ENCODE results near the gene RGS19. TPM values are rescaled to one million over a fixed set of nuclear protein-coding genes. Genes with fewer than 3 reads are reported as not detected.

Gene RGS19
- total RNA-seq, 8 experiments from 2014 or later: 0.92 to 8.8 (median 3.3) TPM

GRCh38 chr20:64057628-64058498, 21.5 kb downstream of the RGS19 start:
- H3K4me1 ChIP-seq (replicated peaks in 1 of 2): peaks cover 19 to 31% of the 10 kb centered on the region in 2 donors
- no peak overlapping the region for H3K4me3 ChIP-seq
- WGBS, 10 experiments: 0 to 80% (median 54%) methylated on average over 1 to 7 of the region's 33 CpGs; no CpG with 5 or more reads in 5 of the 10 experiments
- no peak overlapping the region for H3K27ac ChIP-seq
- ATAC-seq (replicated peaks in 6 of 8): peak in 7 of 8 experiments; percentile 13 to 80 (median 25)
- in situ Hi-C loops (cut with MboI; ENCODE audit: low pct_unique_long_range_greater_than_20kb in 2 of 9, low sequenced_read_pairs in 9 of 9, unreplicated experiment in 9 of 9): no loop called here

- in situ Hi-C loops (cut with MboI; ENCODE audit: low pct_unique_long_range_greater_than_20kb in 2 of 9, low sequenced_read_pairs in 9 of 9, unreplicated experiment in 9 of 9): no loop called here
- Histone ChIP-seq H3K27ac (no peak overlapping the region), H3K4me1 (replicated peaks in 1 of 2) (peaks cover 13 to 25% of the 10 kb centered on the region in 2 donors), H3K4me3 (no peak overlapping the region)
- ATAC-seq (replicated peaks in 6 of 8): no peak
- 31 to 100% (median 86%) methylated on average over 2 to 8 of the region's 39 CpGs; no CpG with 5 or more reads in 5 of the 10 experiments for WGBS, 10 experiments
Observed at GRCh38 chr20:64056889-64057627, 22.3 kb downstream of the RGS19 start.

GRCh38 chr20:64056639-64056888, 22.8 kb downstream of the RGS19 start:
- in situ Hi-C loops (cut with MboI; ENCODE audit: low pct_unique_long_range_greater_than_20kb in 2 of 9, low sequenced_read_pairs in 9 of 9, unreplicated experiment in 9 of 9): no loop called here

GRCh38 chr20:64055893-64056638, 23.3 kb downstream of the RGS19 start:
- peak in 6 of 8 experiments; percentile 3 to 25 (median 8) for ATAC-seq (replicated peaks in 6 of 8)

More at GRCh38 chr20:64056639-64056888, 22.8 kb downstream of the RGS19 start:
- Histone ChIP-seq H3K4me3 (no peak overlapping the region), H3K4me1 (replicated peaks in 1 of 2) (peaks cover 13 to 24% of the 10 kb centered on the region in 2 donors), H3K27ac (no peak overlapping the region)
- WGBS, 10 experiments: no CpG with 5 or more reads among the region's 7 CpGs
- ATAC-seq (replicated peaks in 6 of 8): no peak

GRCh38 chr20:64055396-64055892, 23.9 kb downstream of the RGS19 start:
- no peak overlapping the region for H3K27ac ChIP-seq
- H3K4me1 ChIP-seq (replicated peaks in 1 of 2): peaks cover 13 to 24% of the 10 kb centered on the region in 2 donors
- in situ Hi-C loops (cut with MboI; ENCODE audit: low pct_unique_long_range_greater_than_20kb in 2 of 9, low sequenced_read_pairs in 9 of 9, unreplicated experiment in 9 of 9): no loop called here
- ATAC-seq (replicated peaks in 6 of 8): no peak
- 17 to 82% methylated on average over 1 to 5 of the region's 9 CpGs; no CpG with 5 or more reads in 8 of the 10 experiments for WGBS, 10 experiments
- H3K4me3 ChIP-seq: no peak overlapping the region

More at GRCh38 chr20:64055893-64056638, 23.3 kb downstream of the RGS19 start:
- Histone ChIP-seq H3K27ac (no peak overlapping the region), H3K4me1 (replicated peaks in 1 of 2) (peaks cover 13 to 24% of the 10 kb centered on the region in 2 donors), H3K4me3 (no peak overlapping the region)
- in situ Hi-C loops (cut with MboI; ENCODE audit: low pct_unique_long_range_greater_than_20kb in 2 of 9, low sequenced_read_pairs in 9 of 9, unreplicated experiment in 9 of 9): no loop called here
- no CpG with 5 or more reads among the region's 22 CpGs for WGBS, 10 experiments

- Histone ChIP-seq H3K27ac (no peak overlapping the region), H3K4me1 (replicated peaks in 1 of 2) (peaks cover 20 to 24% of the 10 kb centered on the region in 2 donors), H3K4me3 (no peak overlapping the region)
- peak; percentile 16 to 67 (median 48) for ATAC-seq (replicated peaks in 6 of 8)
- in situ Hi-C loops (cut with MboI; ENCODE audit: low pct_unique_long_range_greater_than_20kb in 2 of 9, low sequenced_read_pairs in 9 of 9, unreplicated experiment in 9 of 9): no loop called here
- 14 to 45% (median 27%) methylated on average over 2 to 3 of the region's 17 CpGs; no CpG with 5 or more reads in 6 of the 10 experiments for WGBS, 10 experiments
Observed at GRCh38 chr20:64053841-64054661, 25.3 kb downstream of the RGS19 start.

GRCh38 chr20:64052987-64053840, 26.1 kb downstream of the RGS19 start:
- in situ Hi-C loops (cut with MboI; ENCODE audit: low pct_unique_long_range_greater_than_20kb in 2 of 9, low sequenced_read_pairs in 9 of 9, unreplicated experiment in 9 of 9): no loop called here
- H3K4me1 ChIP-seq (replicated peaks in 1 of 2): peaks cover 20 to 24% of the 10 kb centered on the region in 2 donors
- no peak overlapping the region for H3K27ac ChIP-seq
- no peak for ATAC-seq (replicated peaks in 6 of 8)
- WGBS, 10 experiments: 60 to 93% (median 80%) methylated on average over 1 to 3 of the region's 33 CpGs; no CpG with 5 or more reads in 7 of the 10 experiments
- no peak overlapping the region for H3K4me3 ChIP-seq

GRCh38 chr20:64052326-64052722, 27.0 kb downstream of the RGS19 start:
- Histone ChIP-seq H3K27ac (no peak overlapping the region), H3K4me1 (replicated peaks in 1 of 2) (peaks cover 20% of the 10 kb centered on the region in 2 donors), H3K4me3 (no peak overlapping the region)
- in situ Hi-C loops (cut with MboI; ENCODE audit: low pct_unique_long_range_greater_than_20kb in 2 of 9, low sequenced_read_pairs in 9 of 9, unreplicated experiment in 9 of 9): no loop called here
- no peak for ATAC-seq (replicated peaks in 6 of 8)
- 60 to 100% (median 94%) methylated on average over 1 to 5 of the region's 10 CpGs; no CpG with 5 or more reads in 6 of the 10 experiments for WGBS, 10 experiments

GRCh38 chr20:64051561-64052325, 27.6 kb downstream of the RGS19 start:
- ATAC-seq (replicated peaks in 6 of 8): peak in 2 of 8 experiments; percentile 9
- Histone ChIP-seq H3K27ac (no peak overlapping the region), H3K4me3 (no peak overlapping the region), H3K4me1 (replicated peaks in 1 of 2) (peaks cover 15 to 20% of the 10 kb centered on the region in 2 donors)
- WGBS, 10 experiments: 0 to 95% (median 53%) methylated on average over 1 to 4 of the region's 15 CpGs; no CpG with 5 or more reads in 6 of the 10 experiments
- in situ Hi-C loops (cut with MboI; ENCODE audit: low pct_unique_long_range_greater_than_20kb in 2 of 9, low sequenced_read_pairs in 9 of 9, unreplicated experiment in 9 of 9): no loop called here

- in situ Hi-C loops (cut with MboI; ENCODE audit: low pct_unique_long_range_greater_than_20kb in 2 of 9, low sequenced_read_pairs in 9 of 9, unreplicated experiment in 9 of 9): no loop called here
- H3K4me1 ChIP-seq (replicated peaks in 1 of 2): peaks cover 15 to 18% of the 10 kb centered on the region in 2 donors
- no peak overlapping the region for H3K27ac ChIP-seq
- no peak for ATAC-seq (replicated peaks in 6 of 8)
- H3K4me3 ChIP-seq: no peak overlapping the region
- 40 to 100% methylated on average over 1 of the region's 11 CpGs; no CpG with 5 or more reads in 8 of the 10 experiments for WGBS, 10 experiments
Observed at GRCh38 chr20:64051033-64051452, 28.3 kb downstream of the RGS19 start.
